22Rv1 (cell line): ENCODE data around the gene WDR38.

Experiments used
- ZFX ChIP-seq: fragments of 450-650 bp; IDR thresholded peaks from 2 replicates; pipeline ENCODE4 v1.6.1; 2017; ENCODE audit warnings: antibody characterized with exemption, borderline replicate concordance
- TF ChIP-seq, protein P1 (sequence below): fragments of 450-650 bp; IDR thresholded peaks from 2 replicates; pipeline ENCODE4 v1.5.1; 2017; ENCODE audit warnings: mild to moderate bottlenecking

- TF ChIP-seq, protein P1, sequence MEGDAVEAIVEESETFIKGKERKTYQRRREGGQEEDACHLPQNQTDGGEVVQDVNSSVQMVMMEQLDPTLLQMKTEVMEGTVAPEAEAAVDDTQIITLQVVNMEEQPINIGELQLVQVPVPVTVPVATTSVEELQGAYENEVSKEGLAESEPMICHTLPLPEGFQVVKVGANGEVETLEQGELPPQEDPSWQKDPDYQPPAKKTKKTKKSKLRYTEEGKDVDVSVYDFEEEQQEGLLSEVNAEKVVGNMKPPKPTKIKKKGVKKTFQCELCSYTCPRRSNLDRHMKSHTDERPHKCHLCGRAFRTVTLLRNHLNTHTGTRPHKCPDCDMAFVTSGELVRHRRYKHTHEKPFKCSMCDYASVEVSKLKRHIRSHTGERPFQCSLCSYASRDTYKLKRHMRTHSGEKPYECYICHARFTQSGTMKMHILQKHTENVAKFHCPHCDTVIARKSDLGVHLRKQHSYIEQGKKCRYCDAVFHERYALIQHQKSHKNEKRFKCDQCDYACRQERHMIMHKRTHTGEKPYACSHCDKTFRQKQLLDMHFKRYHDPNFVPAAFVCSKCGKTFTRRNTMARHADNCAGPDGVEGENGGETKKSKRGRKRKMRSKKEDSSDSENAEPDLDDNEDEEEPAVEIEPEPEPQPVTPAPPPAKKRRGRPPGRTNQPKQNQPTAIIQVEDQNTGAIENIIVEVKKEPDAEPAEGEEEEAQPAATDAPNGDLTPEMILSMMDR, result no peak
- no peak for TF ChIP-seq ZFX
These were observed 24.8 kb downstream of the WDR38 start for GRCh38 chr9:124878021-124878420.
